CD4-positive, alpha-beta memory T cell (primary cell): ENCODE results near the gene LACC1. TPM values are rescaled to one million over a fixed set of nuclear protein-coding genes. Genes with fewer than 3 reads are reported as not detected.

Experiments used
- CTCF ChIA-PET: fragments of 350-600 bp; sonication (Branson Sonifier 250); formaldehyde crosslinking; loops from one replicate; lab custom pipeline; 2021; ENCODE audit warnings: inconsistent platforms; ENCODE audit not compliant: partially characterized antibody; lab: Charles Lee
- POLR2A ChIA-PET: fragments of 350-600 bp; sonication (Branson Sonifier 250); formaldehyde crosslinking; loops from one replicate; lab custom pipeline; 2021; ENCODE audit not compliant: partially characterized antibody; lab: Charles Lee
- DNase-seq, 5 donors: peaks; one replicate each; pipeline versions ENCODE4 v3.0.0 to v3.0.0-alpha.2; 2020 to 2022; ENCODE audit warnings: mixed read lengths in 1 of 5
- H3K27ac ChIP-seq: one replicate; pipeline ENCODE4 v1.7.0; 2013; ENCODE audit warnings: low read depth, low read length
- H3K27me3 ChIP-seq: 2 replicates; pipeline ENCODE4 v1.7.0; 2013; ENCODE audit warnings: mild to moderate bottlenecking, low read length, moderate library complexity; ENCODE audit not compliant: insufficient read depth
- H3K36me3 ChIP-seq: 2 replicates; pipeline ENCODE4 v1.7.0; 2013; ENCODE audit warnings: mild to moderate bottlenecking, low read length, moderate library complexity; ENCODE audit not compliant: insufficient read depth
- H3K4me1 ChIP-seq: 2 replicates; pipeline ENCODE4 v1.7.0; 2013; ENCODE audit warnings: mild to moderate bottlenecking, low read length, moderate library complexity; ENCODE audit not compliant: insufficient read depth
- H3K4me3 ChIP-seq, 2 donors: one replicate each; pipeline ENCODE4 v1.7.0; 2013; ENCODE audit warnings: low read length in 2 of 2, mild to moderate bottlenecking in 1 of 2
- H3K9me3 ChIP-seq, 2 donors: one replicate each; pipeline ENCODE4 v1.7.0; 2013; ENCODE audit warnings: low read length in 2 of 2, control low read depth in 1 of 2; ENCODE audit not compliant: control insufficient read depth in 1 of 2
- H3K27ac Mint-ChIP-seq, 7 donors: one replicate each; pipeline ENCODE4 v1.8.0; 2020 to 2021; ENCODE audit warnings: mixed read lengths in 7 of 7, mild to moderate bottlenecking in 6 of 7, inconsistent platforms in 3 of 7, moderate library complexity in 3 of 7
- H3K27me3 Mint-ChIP-seq, 2 donors: one replicate each; pipeline ENCODE4 v1.8.0; 2020 to 2021; ENCODE audit warnings: mixed read lengths in 2 of 2
- H3K36me3 Mint-ChIP-seq, 2 donors: one replicate each; pipeline ENCODE4 v1.8.0; 2020 to 2021; ENCODE audit warnings: mixed read lengths in 2 of 2, inconsistent platforms in 1 of 2, mild to moderate bottlenecking in 1 of 2
- H3K4me1 Mint-ChIP-seq, 4 donors: one replicate each; pipeline ENCODE4 v1.8.0; 2020 to 2021; ENCODE audit warnings: mixed read lengths in 4 of 4, mild to moderate bottlenecking in 1 of 4
- H3K4me3 Mint-ChIP-seq, 8 donors: one replicate each; pipeline ENCODE4 v1.8.0; 2020 to 2021; ENCODE audit warnings: mixed read lengths in 8 of 8, mild to moderate bottlenecking in 7 of 8, moderate library complexity in 6 of 8, inconsistent platforms in 3 of 8
- H3K9me3 Mint-ChIP-seq, 8 donors: one replicate each; pipeline ENCODE4 v1.8.0; 2020 to 2021; ENCODE audit warnings: mixed read lengths in 8 of 8, mild to moderate bottlenecking in 5 of 8, inconsistent platforms in 3 of 8, moderate library complexity in 1 of 8
- intact Hi-C: fragments of 100-400 bp; cut with micrococcal nuclease; formaldehyde crosslinking; loops from one replicate; pipeline ENCODE4 v1.15.1; 2023
- polyA plus RNA-seq, 2 donors: library from polyadenylated mRNA; unstranded; fragments of 300-500 nt; fragmentation: Illumina TruSeq; gene quantifications; one replicate each; pipeline ENCODE4 v1.2.3, GENCODE V29; 2021
- total RNA-seq, 2 experiments: library from RNA; stranded (reverse); gene quantifications; one replicate each; pipeline ENCODE4 v1.2.3, GENCODE V29; 2021

LACC1 gene
- total RNA-seq (1 to 10 TPM; 4.6 to 5.0 TPM), polyA plus RNA-seq (under 1 TPM; 0.21 to 0.55 TPM)

- Histone ChIP-seq H3K27me3 (no peaks in the 10 kb centered on the region), H3K4me3 (peak within 1 kb of the TSS; percentile 20 to 61), H3K27ac (peak within 1 kb of the TSS; percentile 72), H3K36me3 (no peaks in the 10 kb centered on the region), H3K4me1 (peaks cover 12% of the 10 kb centered on the region), H3K9me3 (no peaks in the 10 kb centered on the region)
- Mint-ChIP-seq H3K9me3 (no peaks in the 10 kb centered on the region), H3K36me3 (peaks cover 0 to 1% of the 10 kb centered on the region in 2 donors), H3K27me3 (peaks cover 0 to 1% of the 10 kb centered on the region in 2 donors), H3K4me1 (peaks cover 17 to 32% (median 26%) of the 10 kb centered on the region in 4 donors), H3K27ac (peak within 1 kb of the TSS; percentile 86 to 97 (median 93)), H3K4me3 (peak within 1 kb of the TSS; percentile 89 to 98 (median 93))
- intact Hi-C loops: loop anchor here (1.0 to 5.0 kb wide), 6 partner anchors 92 to 1038 kb away; partner anchors contain the start of genes ENOX1 and TSC22D1
- peak in 2 of 5 donors; percentile 26 to 30 for DNase-seq
- ChIA-PET POLR2A (interaction anchor here (1.0 to 2.1 kb wide), 5 partner anchors 395 to 1538 kb away, joined by 3 to 12 read pairs (median 4); partner anchors contain the start of genes EPSTI1 and SLC25A30), CTCF (interaction anchor here (1.1 to 3.4 kb wide), 3 partner anchors 28 to 910 kb away, joined by 3 to 10 read pairs (median 4); no protein-coding TSS in a partner anchor)
Measured at GRCh38 chr13:43879755-43880181, at the start of gene LACC1. LACC1 (plus strand) TSS chr13:43879904; CDS start chr13:43880986, 1,082 bp downstream.

- Histone ChIP-seq H3K4me3 (no peak overlapping the region), H3K36me3 (no peaks in the 10 kb centered on the region), H3K27ac (no peak overlapping the region), H3K4me1 (no peaks in the 10 kb centered on the region), H3K9me3 (no peaks in the 10 kb centered on the region), H3K27me3 (no peaks in the 10 kb centered on the region)
- peaks cover 0 to 3% (median 0%) of the 10 kb centered on the region in 8 donors for H3K9me3 Mint-ChIP-seq
- H3K4me3 Mint-ChIP-seq: no peak overlapping the region
- no peak for DNase-seq
- peaks cover 4 to 8% of the 10 kb centered on the region in 2 donors for H3K27me3 Mint-ChIP-seq
- no peaks in the 10 kb centered on the region for H3K4me1 Mint-ChIP-seq
- H3K27ac Mint-ChIP-seq: no peak overlapping the region
- intact Hi-C loops: no loop called here
- CTCF ChIA-PET: no interaction called here
- POLR2A ChIA-PET: no interaction called here
- no peaks in the 10 kb centered on the region for H3K36me3 Mint-ChIP-seq
Measured at GRCh38 chr13:43830497-43830881, 49.2 kb upstream of the LACC1 start.

GRCh38 chr13:43831088-43831487 lies 48.6 kb upstream of the LACC1 start:
- Histone ChIP-seq H3K27me3 (no peaks in the 10 kb centered on the region), H3K9me3 (no peaks in the 10 kb centered on the region), H3K4me3 (no peak overlapping the region), H3K4me1 (no peaks in the 10 kb centered on the region), H3K27ac (no peak overlapping the region), H3K36me3 (no peaks in the 10 kb centered on the region)
- peaks cover 4 to 8% of the 10 kb centered on the region in 2 donors for H3K27me3 Mint-ChIP-seq
- peaks cover 0 to 3% (median 0%) of the 10 kb centered on the region in 8 donors for H3K9me3 Mint-ChIP-seq
- no peak for DNase-seq
- ChIA-PET CTCF (interaction anchor here (1.3 to 1.7 kb wide), 2 partner anchors 27 to 77 kb away, joined by 3 to 9 read pairs; no protein-coding TSS in a partner anchor), POLR2A (no interaction called here)
- H3K27ac Mint-ChIP-seq: no peak overlapping the region
- no peak overlapping the region for H3K4me3 Mint-ChIP-seq
- no peaks in the 10 kb centered on the region for H3K4me1 Mint-ChIP-seq
- no peaks in the 10 kb centered on the region for H3K36me3 Mint-ChIP-seq
- intact Hi-C loops: no loop called here

- no peaks in the 10 kb centered on the region for H3K27me3 ChIP-seq
- intact Hi-C loops: no loop called here
- no peak overlapping the region for H3K27ac Mint-ChIP-seq
- no peaks in the 10 kb centered on the region for H3K36me3 Mint-ChIP-seq
- H3K9me3 ChIP-seq: no peaks in the 10 kb centered on the region
- no peak overlapping the region for H3K27ac ChIP-seq
- no peaks in the 10 kb centered on the region for H3K4me1 Mint-ChIP-seq
- ChIA-PET CTCF (no interaction called here), POLR2A (no interaction called here)
- no peaks in the 10 kb centered on the region for H3K4me1 ChIP-seq
- H3K9me3 Mint-ChIP-seq: peaks cover 0 to 3% (median under 1%) of the 10 kb centered on the region in 8 donors
- no peak overlapping the region for H3K4me3 ChIP-seq
- no peak for DNase-seq
- H3K27me3 Mint-ChIP-seq: peaks cover 0 to 3% of the 10 kb centered on the region in 2 donors
- H3K36me3 ChIP-seq: no peaks in the 10 kb centered on the region
- no peak overlapping the region for H3K4me3 Mint-ChIP-seq
Measured at GRCh38 chr13:43835701-43836100, 44.0 kb upstream of the LACC1 start.

- H3K27me3 ChIP-seq: no peaks in the 10 kb centered on the region
- H3K4me1 ChIP-seq: no peaks in the 10 kb centered on the region
- DNase-seq: no peak
- H3K4me3 Mint-ChIP-seq: no peak overlapping the region
- intact Hi-C loops: no loop called here
- ChIA-PET CTCF (no interaction called here), POLR2A (no interaction called here)
- H3K4me1 Mint-ChIP-seq: no peaks in the 10 kb centered on the region
- no peaks in the 10 kb centered on the region for H3K9me3 ChIP-seq
- no peak overlapping the region for H3K27ac ChIP-seq
- no peak overlapping the region for H3K27ac Mint-ChIP-seq
- H3K9me3 Mint-ChIP-seq: peaks cover 0 to 9% (median 3%) of the 10 kb centered on the region in 8 donors
- no peaks in the 10 kb centered on the region for H3K36me3 ChIP-seq
- no peaks in the 10 kb centered on the region for H3K27me3 Mint-ChIP-seq
- no peaks in the 10 kb centered on the region for H3K36me3 Mint-ChIP-seq
- no peak overlapping the region for H3K4me3 ChIP-seq
Measured at GRCh38 chr13:43838909-43839308, 40.8 kb upstream of the LACC1 start.

- H3K4me1 Mint-ChIP-seq: no peaks in the 10 kb centered on the region
- intact Hi-C loops: no loop called here
- Histone ChIP-seq H3K4me1 (no peaks in the 10 kb centered on the region), H3K27ac (no peak overlapping the region), H3K36me3 (no peaks in the 10 kb centered on the region), H3K27me3 (no peaks in the 10 kb centered on the region), H3K4me3 (no peak overlapping the region), H3K9me3 (no peaks in the 10 kb centered on the region)
- peaks cover 15 to 17% of the 10 kb centered on the region in 2 donors for H3K36me3 Mint-ChIP-seq
- ChIA-PET CTCF (no interaction called here), POLR2A (no interaction called here)
- no peak overlapping the region for H3K4me3 Mint-ChIP-seq
- no peak overlapping the region for H3K27ac Mint-ChIP-seq
- peaks cover 0 to 2% of the 10 kb centered on the region in 2 donors for H3K27me3 Mint-ChIP-seq
- no peak for DNase-seq
- peaks cover 0 to 28% (median 22%) of the 10 kb centered on the region in 8 donors for H3K9me3 Mint-ChIP-seq
Measured at GRCh38 chr13:43846496-43847158, 33.1 kb upstream of the LACC1 start.

- CTCF ChIA-PET: no interaction called here
- DNase-seq: no peak
- H3K36me3 ChIP-seq: no peaks in the 10 kb centered on the region
- Mint-ChIP-seq H3K4me1 (no peaks in the 10 kb centered on the region), H3K36me3 (peaks cover 26 to 29% of the 10 kb centered on the region in 2 donors), H3K9me3 (peaks cover 2 to 43% (median 37%) of the 10 kb centered on the region in 8 donors), H3K27ac (no peak overlapping the region), H3K4me3 (no peak overlapping the region), H3K27me3 (peaks cover 0 to 2% of the 10 kb centered on the region in 2 donors)
- POLR2A ChIA-PET: no interaction called here
- intact Hi-C loops: no loop called here
- no peak overlapping the region for H3K4me3 ChIP-seq
- no peaks in the 10 kb centered on the region for H3K27me3 ChIP-seq
- H3K9me3 ChIP-seq: no peaks in the 10 kb centered on the region
- H3K4me1 ChIP-seq: no peaks in the 10 kb centered on the region
- no peak overlapping the region for H3K27ac ChIP-seq
Measured at GRCh38 chr13:43848001-43848649, 31.6 kb upstream of the LACC1 start.
